Liver (tissue), 9 donors: Measurements from ENCODE around the gene ADK. TPM values are rescaled to one million over a fixed set of nuclear protein-coding genes. Genes with fewer than 3 reads are reported as not detected.

Experiments
- DNase-seq: peaks from one replicate; pipeline ENCODE4 v3.0.0-alpha.2; 2017; ENCODE audit warnings: low spot score
- H3K27ac ChIP-seq, 2 donors: one replicate each; pipeline ENCODE4 v1.7.0; 2013; ENCODE audit warnings: inconsistent platforms in 2 of 2, low read length in 2 of 2, control low read depth in 1 of 2, low read depth in 1 of 2, mild to moderate bottlenecking in 1 of 2
- H3K27me3 ChIP-seq, 4 donors: one replicate each; pipeline versions ENCODE4 v1.6.1 to v1.7.0; 2013; ENCODE audit warnings: low read length in 3 of 4, inconsistent platforms in 1 of 4, mild to moderate bottlenecking in 1 of 4, moderate library complexity in 1 of 4; ENCODE audit not compliant: control insufficient read depth in 4 of 4, insufficient read depth in 4 of 4
- H3K36me3 ChIP-seq, 4 donors: one replicate each; pipeline versions ENCODE4 v1.6.1 to v1.7.0; 2013; ENCODE audit warnings: low read length in 3 of 4, mild to moderate bottlenecking in 3 of 4, low read depth in 1 of 4, moderate library complexity in 1 of 4; ENCODE audit not compliant: control insufficient read depth in 4 of 4, insufficient read depth in 3 of 4
- H3K4me1 ChIP-seq, 4 donors: one replicate each; pipeline versions ENCODE4 v1.6.1 to v1.7.0; 2013; ENCODE audit warnings: low read length in 3 of 4, mild to moderate bottlenecking in 3 of 4, moderate library complexity in 1 of 4; ENCODE audit not compliant: control insufficient read depth in 4 of 4, insufficient read depth in 4 of 4
- H3K4me3 ChIP-seq, 3 donors: one replicate each; pipeline versions ENCODE4 v1.6.1 to v1.7.0; 2013; ENCODE audit warnings: low read length in 3 of 3, control low read depth in 1 of 3, low read depth in 1 of 3, mild to moderate bottlenecking in 1 of 3
- H3K9ac ChIP-seq, 2 donors: one replicate each; pipeline ENCODE4 v1.7.0; 2013; ENCODE audit warnings: low read length in 2 of 2, mild to moderate bottlenecking in 2 of 2, moderate library complexity in 2 of 2, control low read depth in 1 of 2, low read depth in 1 of 2
- H3K9me3 ChIP-seq, 4 donors: one replicate each; pipeline versions ENCODE4 v1.6.1 to v1.7.0; 2013; ENCODE audit warnings: low read length in 3 of 4; ENCODE audit not compliant: control insufficient read depth in 4 of 4
- ATF3 ChIP-seq: IDR thresholded peaks from 2 replicates; pipeline ENCODE4 v1.6.1; 2016; ENCODE audit warnings: antibody characterized with exemption
- CTCF ChIP-seq: fragments of 150-350 bp; IDR thresholded peaks from 2 replicates; pipeline ENCODE4 v1.5.1; 2017; ENCODE audit warnings: improper control_type of control experiment, low read depth, low read length; ENCODE audit not compliant: missing input control
- EGR1 ChIP-seq, 2 donors: IDR thresholded peaks; 2 replicates each; pipeline ENCODE4 v1.6.1; 2016 to 2018; ENCODE audit warnings: antibody characterized with exemption in 2 of 2, low read depth in 2 of 2
- FOXA1 ChIP-seq: IDR thresholded peaks from 2 replicates; pipeline ENCODE4 v1.6.1; 2016; ENCODE audit warnings: antibody characterized with exemption
- FOXA2 ChIP-seq: IDR thresholded peaks from 2 replicates; pipeline ENCODE4 v1.6.1; 2016; ENCODE audit warnings: antibody characterized with exemption
- GABPA ChIP-seq, 2 donors: IDR thresholded peaks in 1 of 2; conservative IDR thresholded peaks in 1 of 2; 2 replicates each; pipeline ENCODE4 v1.6.1; 2016; ENCODE audit warnings: antibody characterized with exemption in 2 of 2, mild to moderate bottlenecking in 1 of 2, moderate library complexity in 1 of 2
- HNF4A ChIP-seq, 2 donors: conservative IDR thresholded peaks; 2 replicates each; pipeline ENCODE4 v1.6.1; 2016; ENCODE audit warnings: antibody characterized with exemption in 2 of 2, mild to moderate bottlenecking in 2 of 2
- HNF4G ChIP-seq: IDR thresholded peaks from 2 replicates; pipeline ENCODE4 v1.6.1; 2016; ENCODE audit warnings: antibody characterized with exemption
- JUND ChIP-seq, 2 donors: IDR thresholded peaks; 2 replicates each; pipeline ENCODE4 v1.6.1; 2016; ENCODE audit warnings: antibody characterized with exemption in 2 of 2
- MAX ChIP-seq: IDR thresholded peaks from 2 replicates; pipeline ENCODE4 v1.6.1; 2016; ENCODE audit warnings: antibody characterized with exemption
- NR2F2 ChIP-seq: IDR thresholded peaks from 2 replicates; pipeline ENCODE4 v1.6.1; 2016; ENCODE audit warnings: antibody characterized with exemption
- RAD21 ChIP-seq, 2 donors: IDR thresholded peaks; 2 replicates each; pipeline ENCODE4 v1.6.1; 2016; ENCODE audit warnings: antibody characterized with exemption in 2 of 2, mild to moderate bottlenecking in 2 of 2
- REST ChIP-seq: IDR thresholded peaks from 2 replicates; pipeline ENCODE4 v1.6.1; 2016; ENCODE audit warnings: antibody characterized with exemption, mild to moderate bottlenecking
- RXRA ChIP-seq, 2 donors: IDR thresholded peaks; 2 replicates each; pipeline ENCODE4 v1.6.1; 2017 to 2018; ENCODE audit warnings: antibody characterized with exemption in 2 of 2, mild to moderate bottlenecking in 1 of 2
- SP1 ChIP-seq: IDR thresholded peaks from 2 replicates; pipeline ENCODE4 v1.6.1; 2018; ENCODE audit warnings: antibody characterized with exemption, mild to moderate bottlenecking
- TAF1 ChIP-seq: conservative IDR thresholded peaks from 2 replicates; pipeline ENCODE4 v1.6.1; 2016; ENCODE audit warnings: antibody characterized with exemption, mild to moderate bottlenecking
- YY1 ChIP-seq: IDR thresholded peaks from 2 replicates; pipeline ENCODE4 v1.6.1; 2016; ENCODE audit warnings: antibody characterized with exemption, mild to moderate bottlenecking
- ZBTB33 ChIP-seq: IDR thresholded peaks from 2 replicates; pipeline ENCODE4 v1.6.1; 2016; ENCODE audit warnings: antibody characterized with exemption
- WGBS: extraction: QIAGEN DNeasy Blood & Tissue Kit; methylation state at CpG from one replicate; pipeline ENCODE4 v1.1.7; 2013; 5-methylcytosine and 5-hydroxymethylcytosine counted together
- polyA plus RNA-seq, 2 donors: library from polyadenylated mRNA; stranded (reverse) in 1 of 2; unstranded in 1 of 2; fragments of 200-250 nt in 1 of 2; fragments of >200 nt in 1 of 2; fragmentation: Nextera tagmentation in 1 of 2; extraction: Ambion mirVana in 1 of 2; gene quantifications; one replicate each; pipeline versions ENCODE4 v1.2.1 to v1.2.3, GENCODE V29; 2013 to 2015
- total RNA-seq, 2 donors: library from RNA; depleted of rRNA; stranded (reverse); fragments of >200 nt; gene quantifications; one replicate each; pipeline ENCODE4 v1.2.3, GENCODE V29; 2014
- donor health status: healthy.
- donor health status: healthy.
- donor health status: healthy.
- donor health status: healthy.
- donor health status: healthy.

ADK gene
- total and polyA plus RNA-seq, 4 donors = 18.0 to 110 (median 65.5) TPM

GRCh38 chr10:74589226-74589673, 438.2 kb downstream of the ADK start:
- Histone ChIP-seq H3K27me3 (no peaks in the 10 kb centered on the region), H3K36me3 (no peaks in the 10 kb centered on the region), H3K27ac (peak overlapping the region; percentile 13 to 20), H3K9me3 (no peaks in the 10 kb centered on the region), H3K4me1 (peaks cover 2 to 41% (median 33%) of the 10 kb centered on the region in 4 donors), H3K4me3 (no peak overlapping the region), H3K9ac (no peak overlapping the region)
- peak; percentile 87 for TF ChIP-seq YY1
- TF ChIP-seq HNF4G = no peak
- peak; percentile 84 for TF ChIP-seq NR2F2
- peak; percentile 55 for TF ChIP-seq MAX
- peak; percentile 74 for TF ChIP-seq REST
- peak; percentile 57 to 79 for TF ChIP-seq HNF4A (conservative IDR thresholded peaks at IDR 0.05)
- no peak for TF ChIP-seq EGR1 (IDR thresholded peaks at IDR 0.05; ENCODE audit: low read depth in 2 of 2)
- peak; percentile 28 for TF ChIP-seq TAF1
- TF ChIP-seq JUND (IDR thresholded peaks at IDR 0.05) = peak; percentile 76 to 81
- TF ChIP-seq GABPA (IDR thresholded peaks at IDR 0.05 in 1 of 2, conservative IDR thresholded peaks at IDR 0.05 in 1 of 2) = peak in 1 of 2 donors; percentile 20
- no peak for TF ChIP-seq FOXA1
- peak; percentile 50 to 62 for TF ChIP-seq RAD21 (IDR thresholded peaks at IDR 0.05)
- peak; percentile 52 to 79 for TF ChIP-seq RXRA (IDR thresholded peaks at IDR 0.05)
- TF ChIP-seq CTCF = no peak
- peak; percentile 54 for TF ChIP-seq FOXA2
- TF ChIP-seq ATF3 = peak; percentile 32
- peak; percentile 77 for TF ChIP-seq ZBTB33
- TF ChIP-seq SP1 = peak; percentile 82
- 14% methylated on average over 6 of the region's 6 CpGs for WGBS
- peak; percentile 51 for DNase-seq
